ENCODE results near the gene SLC25A47.
"Not testable (repeated sequence)": the region's sequence is repeated elsewhere in the genome, so short reads cannot be mapped to it uniquely, and the experiment has no call there.

Gene SLC25A47

DNA sequence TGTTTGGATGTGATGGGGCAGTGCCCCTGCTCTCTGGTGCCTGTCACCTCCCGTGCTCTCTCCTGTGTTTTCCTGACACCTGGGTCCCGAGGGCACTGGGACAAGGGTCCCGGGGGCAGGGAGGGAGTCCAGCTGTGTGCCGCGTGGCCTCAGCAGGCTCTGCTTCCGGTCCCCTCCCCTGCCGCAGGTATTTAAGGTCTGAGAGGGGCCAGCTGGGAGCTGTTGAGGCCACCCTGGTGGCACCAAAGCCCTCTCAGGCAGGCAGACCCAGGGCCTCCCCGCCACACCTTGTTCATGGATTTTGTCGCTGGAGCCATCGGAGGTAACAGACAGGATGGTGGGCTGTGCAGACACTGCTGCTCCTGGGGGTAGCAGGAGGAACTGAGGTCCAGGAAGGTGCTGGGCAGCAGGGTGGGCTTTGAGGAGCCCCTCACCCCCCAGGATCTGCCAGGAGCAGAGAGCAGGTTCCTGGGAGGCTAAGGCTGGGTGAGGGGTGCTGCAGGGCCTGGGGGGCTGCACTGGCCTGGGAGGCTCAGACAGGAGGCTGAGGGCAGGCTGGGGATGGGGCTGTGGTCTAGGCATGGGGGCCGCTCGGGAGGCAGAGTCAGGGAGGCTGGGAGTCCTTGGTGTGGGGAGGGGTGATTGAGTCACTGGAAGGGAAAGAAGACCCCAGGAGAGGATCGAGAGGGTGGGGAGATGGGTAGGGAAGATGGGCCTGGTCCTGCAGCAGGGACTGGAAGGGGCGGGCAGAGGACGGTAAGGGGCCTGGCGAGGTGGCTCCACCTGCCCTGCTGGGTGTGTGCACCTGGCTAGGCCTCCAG, at the start of gene SLC25A47:
SLC25A47 (plus strand) TSS at position 219 of the 821 bp plus-strand sequence; CDS start at position 295, 76 bp downstream.
- DNase-seq: no peak

- DNase-seq: no peak
These were observed 48.9 kb upstream of the SLC25A47 start for GRCh38 chr14:100274250-100274649.

GRCh38 chr14:100275214-100275613, 47.9 kb upstream of the SLC25A47 start:
- DNase-seq: no peak

DNA sequence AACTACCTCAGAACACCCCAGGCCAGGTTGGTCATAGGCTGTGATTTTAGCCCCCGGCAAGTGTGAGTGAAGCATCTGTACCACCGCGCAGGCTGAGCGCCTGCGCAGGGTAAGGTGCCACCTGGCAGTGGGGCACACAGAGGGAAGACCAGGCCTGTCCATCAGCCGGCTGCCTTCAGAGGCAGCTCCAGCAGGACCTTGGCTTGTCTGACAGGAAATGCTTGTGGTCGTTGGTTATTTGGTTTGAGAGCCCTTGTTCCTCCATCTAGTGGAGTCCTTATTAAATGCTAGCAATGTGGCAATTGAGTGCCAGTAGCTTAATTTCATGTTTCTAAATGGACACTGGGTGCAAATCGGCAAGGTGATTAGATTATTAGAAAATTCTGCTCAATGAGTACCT, 44.4 kb upstream of the SLC25A47 start:
- DNase-seq: no peak

- no peak for DNase-seq
These were observed 44.0 kb upstream of the SLC25A47 start for GRCh38 chr14:100279133-100279532.

GRCh38 chr14:100279563-100279962, 43.6 kb upstream of the SLC25A47 start:
- DNase-seq: no peak

DNA sequence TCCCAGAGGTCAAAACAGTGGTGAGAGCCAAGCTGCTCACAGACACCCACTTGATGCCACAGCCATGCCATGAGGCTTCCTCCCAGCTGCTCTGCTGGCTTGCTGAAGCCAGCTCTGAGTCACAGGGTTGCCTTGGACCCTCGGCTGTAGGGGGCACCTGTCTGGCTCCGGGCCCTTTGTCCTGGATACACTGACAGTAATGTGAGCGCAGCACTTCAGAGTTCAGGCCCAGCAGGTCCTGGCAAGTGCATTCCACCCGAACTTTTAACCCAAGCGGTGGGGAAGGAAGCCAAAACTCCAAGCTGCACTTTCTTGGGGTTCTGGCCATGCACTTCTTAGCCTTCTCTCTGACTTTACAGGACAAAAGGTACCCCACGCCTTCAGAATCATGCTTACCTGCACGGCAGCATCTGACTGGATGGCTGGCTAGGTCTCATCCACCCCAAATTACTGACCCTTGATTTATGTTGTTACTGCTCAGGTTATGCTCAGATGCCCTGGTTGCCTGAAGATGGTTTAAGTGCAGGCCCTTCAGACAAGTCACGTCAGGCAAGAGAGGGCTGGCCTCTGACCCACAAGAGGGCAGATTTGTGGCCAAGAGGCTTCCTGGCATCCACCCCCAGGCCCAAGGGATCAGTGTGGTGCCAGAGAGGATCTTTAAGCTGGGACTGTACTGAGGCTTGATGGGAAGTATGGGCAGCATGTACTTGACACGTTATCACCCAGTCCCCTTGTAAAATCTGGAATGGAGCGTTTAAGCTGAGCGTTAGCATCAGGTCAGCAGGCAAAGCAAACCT, 41.7 kb upstream of the SLC25A47 start:
- no peak for DNase-seq

- DNase-seq: no peak
These were observed 41.1 kb upstream of the SLC25A47 start for GRCh38 chr14:100282083-100282350.

- DNase-seq: no peak
These were observed 40.2 kb upstream of the SLC25A47 start for GRCh38 chr14:100282766-100283419.

DNA sequence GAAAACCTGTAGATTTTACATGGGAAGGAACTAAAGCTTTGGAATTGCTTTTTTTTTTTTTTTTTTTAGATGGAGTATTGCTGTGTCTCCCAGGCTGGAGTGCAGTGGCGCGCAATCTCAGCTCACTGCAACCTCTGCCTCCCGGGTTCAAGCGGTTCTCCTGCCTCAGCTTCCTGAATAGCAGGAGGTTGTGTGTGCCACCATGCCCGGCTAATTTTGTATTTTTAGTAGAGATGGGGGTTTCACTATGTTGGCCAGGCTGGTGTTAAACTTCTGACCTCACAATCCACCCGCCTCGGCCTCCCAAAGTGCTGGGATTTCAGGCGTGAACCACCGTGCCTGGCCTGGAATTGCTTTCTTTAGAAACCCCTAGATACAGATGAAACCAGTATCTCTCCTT, 39.7 kb upstream of the SLC25A47 start:
- not testable (repeated sequence) for DNase-seq

DNA sequence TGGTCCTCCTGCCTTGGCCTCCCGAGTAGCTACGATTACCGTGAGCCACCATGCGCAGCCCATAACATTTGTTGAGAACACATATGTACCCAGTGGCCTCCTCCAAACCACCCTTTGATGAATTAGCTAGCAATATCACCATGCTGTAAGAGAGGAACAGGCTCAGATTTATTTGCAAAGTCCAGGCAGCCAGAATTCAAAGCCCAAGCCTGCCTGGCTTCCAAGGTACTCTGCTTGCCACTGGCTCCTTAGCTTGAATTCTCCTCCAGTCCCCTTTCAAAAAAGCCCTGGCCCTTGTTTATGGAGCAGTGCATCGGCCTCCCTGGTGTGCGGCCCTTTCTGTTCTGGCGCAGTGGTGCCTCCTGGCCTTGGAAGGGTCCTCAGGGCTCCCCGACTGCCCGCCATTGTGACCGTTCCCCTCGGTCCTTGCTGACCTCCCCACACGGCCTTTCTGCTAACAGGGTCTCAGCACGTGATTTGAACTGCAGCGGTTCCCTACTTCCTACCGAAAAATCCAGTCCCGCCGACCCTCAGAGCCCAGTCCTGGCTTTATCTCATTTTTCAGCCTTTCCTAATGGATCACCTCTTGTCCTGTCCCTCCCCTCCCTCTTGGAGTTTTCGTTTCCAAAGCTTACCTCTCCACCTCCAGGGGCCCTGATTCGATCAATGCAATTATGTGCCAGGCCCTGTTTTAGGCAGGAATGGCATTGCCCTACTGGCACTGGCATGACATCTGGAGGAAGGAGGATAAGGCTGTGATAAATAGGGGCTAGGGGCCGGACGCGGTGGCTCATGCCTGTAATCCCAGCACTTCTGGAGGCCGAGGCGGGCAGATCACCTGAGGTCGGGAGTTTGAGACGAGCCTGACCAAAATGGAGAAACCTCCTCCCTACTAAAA, 38.9 kb upstream of the SLC25A47 start:
- DNase-seq: no peak

- peak; percentile 82 to 84 for DNase-seq
These were observed 37.9 kb upstream of the SLC25A47 start for GRCh38 chr14:100285021-100285912.

DNA sequence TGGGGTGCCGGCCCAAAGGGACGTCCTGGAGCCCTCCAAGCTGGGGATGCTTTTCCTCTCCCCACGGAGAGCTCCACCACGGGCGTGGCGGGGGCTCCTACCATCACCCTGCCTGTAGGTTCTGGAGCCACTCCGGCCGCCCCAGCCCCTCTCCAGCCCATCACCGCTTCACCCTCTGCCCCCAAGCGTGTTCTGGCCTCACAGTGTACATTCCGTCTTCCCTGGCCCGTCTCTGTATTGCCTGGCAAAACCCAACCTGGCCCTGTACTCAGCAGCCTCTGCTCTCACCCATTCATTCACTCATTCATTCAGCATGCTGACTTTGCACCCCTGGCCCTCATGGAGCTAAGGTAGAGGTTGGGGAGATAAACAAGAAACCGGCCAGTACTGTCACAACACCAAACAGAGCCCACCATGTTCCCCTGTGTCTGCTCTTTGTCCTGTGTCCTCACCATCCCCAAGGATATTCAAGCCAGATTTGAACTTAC, 37.2 kb upstream of the SLC25A47 start:
- DNase-seq: no peak

DNA sequence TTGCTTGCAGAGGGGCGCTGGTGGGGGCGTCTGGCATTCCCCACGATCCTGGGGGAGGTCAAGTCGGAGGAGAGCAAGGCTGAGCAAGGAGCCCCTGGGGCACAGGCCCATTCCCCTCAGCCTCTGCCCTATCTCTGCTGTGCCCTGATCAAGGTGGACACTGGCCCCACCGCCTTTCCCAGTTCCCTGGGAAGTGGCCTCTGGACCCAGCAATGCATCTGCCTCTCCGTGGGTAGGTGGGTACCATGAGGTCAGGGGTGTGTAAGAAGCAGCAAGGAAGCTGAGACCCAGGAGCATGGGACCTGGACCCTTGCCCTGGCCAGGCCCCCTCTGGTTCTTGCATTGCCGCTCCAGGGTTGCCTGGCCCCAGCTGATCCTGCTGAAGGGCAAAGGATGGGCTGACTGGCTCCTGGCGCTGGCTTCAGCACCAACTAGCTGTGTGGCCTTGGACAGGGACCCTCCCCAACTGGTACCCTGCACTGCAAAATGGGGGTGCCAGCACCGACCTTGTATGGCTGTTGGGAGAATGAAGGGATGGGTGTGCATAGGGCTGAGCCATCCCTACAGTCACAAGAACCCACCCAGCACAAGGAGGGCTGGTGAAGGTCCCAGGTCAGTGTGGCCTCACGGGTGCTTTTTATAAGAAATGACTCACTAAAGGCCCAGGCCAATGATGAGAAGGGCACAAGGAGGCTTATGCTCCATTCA, 36.5 kb upstream of the SLC25A47 start:
- DNase-seq: no peak

GRCh38 chr14:100287202-100287997, 35.7 kb upstream of the SLC25A47 start:
- DNase-seq: no peak

GRCh38 chr14:100287998-100288295, 35.2 kb upstream of the SLC25A47 start:
- not testable (repeated sequence) for DNase-seq

DNA sequence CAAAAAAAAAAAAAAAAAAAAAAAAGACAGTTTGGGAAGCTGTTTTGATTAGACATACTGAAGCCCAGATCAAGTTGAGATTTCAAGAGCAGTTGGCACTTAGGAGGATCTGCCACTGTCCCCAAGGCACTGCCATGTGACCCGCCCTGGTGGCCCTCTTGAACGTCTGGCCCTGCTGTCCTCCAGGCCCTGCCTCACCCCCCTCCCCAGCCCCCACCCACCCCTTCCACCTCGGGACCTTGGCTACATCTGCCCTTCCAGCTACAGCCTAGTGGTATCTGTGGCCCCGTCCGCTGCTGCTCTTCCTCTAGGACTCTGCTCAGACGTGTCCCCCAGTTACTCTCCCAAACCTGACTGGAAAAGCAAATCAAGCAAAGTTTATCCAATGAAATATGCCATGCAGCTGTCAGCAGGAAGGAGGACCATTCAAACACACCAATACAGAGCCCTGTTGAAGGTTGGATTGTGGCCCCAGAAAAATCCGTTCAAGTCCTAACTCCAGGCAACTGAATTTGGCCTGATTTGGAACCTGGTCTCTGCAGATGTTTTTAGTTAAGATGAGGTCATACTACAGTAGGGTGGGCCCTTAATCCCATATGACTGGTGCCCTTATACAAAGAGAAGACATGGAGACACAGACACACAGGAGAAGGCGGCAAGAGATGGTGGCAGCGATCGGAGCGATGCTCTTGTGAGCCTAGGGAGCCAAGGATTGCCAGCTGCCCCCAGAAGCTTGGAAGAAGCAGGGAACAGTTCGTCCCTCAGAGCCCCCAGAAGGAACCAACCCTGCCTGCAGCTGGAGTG, 34.6 kb upstream of the SLC25A47 start:
- no peak for DNase-seq

DNA sequence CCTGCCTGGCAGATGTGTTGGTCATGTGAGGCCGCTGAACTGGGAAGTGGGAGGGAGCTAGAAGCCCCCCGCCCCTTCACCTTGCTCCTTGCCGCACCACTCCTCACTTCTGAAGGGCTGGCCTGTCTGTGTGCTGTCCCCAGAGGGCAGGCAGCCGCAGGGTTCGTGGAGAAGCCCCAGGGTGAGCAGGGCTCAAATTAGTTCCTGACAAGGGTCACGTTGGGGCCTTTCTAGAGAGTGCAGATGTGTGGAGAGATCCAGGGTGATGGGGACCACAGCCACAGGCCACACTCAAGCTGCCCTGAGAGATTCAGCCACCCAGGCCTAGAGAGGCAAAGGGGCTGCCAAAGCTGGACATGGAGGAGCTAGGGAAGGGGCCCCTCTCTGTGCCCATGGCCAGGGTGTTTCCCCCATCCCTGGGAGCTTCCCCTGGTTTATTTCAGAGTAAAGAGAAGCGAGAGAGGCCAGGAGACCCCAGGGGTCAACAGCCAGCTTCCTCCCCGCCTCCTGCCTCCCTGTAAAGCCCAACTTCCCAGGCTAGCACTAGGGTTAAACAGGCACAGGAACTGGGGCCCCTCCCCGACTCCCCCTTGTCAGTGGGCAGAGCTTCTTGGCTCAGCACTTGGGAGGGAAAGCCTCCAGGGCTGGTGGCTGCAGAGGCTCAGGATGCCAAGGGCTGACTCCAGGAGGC, 33.1 kb upstream of the SLC25A47 start:
- no peak for DNase-seq
